Endothelial cell of umbilical vein (primary cell): ENCODE data around the gene AZI2. TPM values are rescaled to one million over a fixed set of nuclear protein-coding genes. Genes with fewer than 3 reads are reported as not detected.

Experiments used
- BruUV-seq: library from RNA; stranded (reverse); fragments of 400-500 nt; replicated peaks from 2 replicates; lab custom pipeline; 2021; lab: Mats Ljungman, UMichigan
- CTCF ChIA-PET: fragments of 300-600, 350-600 bp; sonication (Branson Sonifier 250); formaldehyde crosslinking; loops from one replicate; lab custom pipeline; 2021; ENCODE audit warnings: antibody characterized with exemption, inconsistent platforms; lab: Charles Lee
- POLR2A ChIA-PET: fragments of 300-600, 350-600 bp; sonication (Branson Sonifier 250); formaldehyde crosslinking; loops from one replicate; lab custom pipeline; 2021; ENCODE audit warnings: antibody characterized with exemption, inconsistent platforms; lab: Charles Lee
- DNase-seq: peaks from one replicate; pipeline ENCODE4 v3.0.0-alpha.2; 2011; ENCODE audit warnings: low read depth, low spot score
- FAIRE-seq: peaks from 2 replicates; lab custom pipeline; 2011; peaks lifted over from hg19 to GRCh38; lab: Jason Lieb, UNC
- H2AFZ ChIP-seq: 2 replicates; pipeline ENCODE4 v1.6.0; 2012; ENCODE audit warnings: low read depth, low read length, control low read depth, inconsistent platforms
- H3K27ac ChIP-seq: 2 replicates; pipeline ENCODE4 v1.5.1; 2011; ENCODE audit warnings: low read depth, mild to moderate bottlenecking, control low read depth, low read length, moderate library complexity; ENCODE audit not compliant: insufficient read depth
- H3K27me3 ChIP-seq, 2 experiments: 2 replicates each; pipeline versions ENCODE4 v1.6.0 to v1.6.1; 2011; ENCODE audit warnings: low read length in 2 of 2, mixed read lengths in 1 of 2; ENCODE audit not compliant: control insufficient read depth in 2 of 2, insufficient read depth in 2 of 2
- H3K36me3 ChIP-seq, 2 experiments: 2 replicates in 1 of 2; 3 replicates in 1 of 2; pipeline ENCODE4 v1.5.1; 2011; ENCODE audit warnings: low read length in 2 of 2, mild to moderate bottlenecking in 1 of 2, moderate library complexity in 1 of 2; ENCODE audit not compliant: control insufficient read depth in 2 of 2, insufficient read depth in 2 of 2; ENCODE audit errors: extremely low read depth in 1 of 2
- H3K4me1 ChIP-seq: 3 replicates; pipeline ENCODE4 v1.5.1; 2011; ENCODE audit warnings: mild to moderate bottlenecking, low read length; ENCODE audit not compliant: control insufficient read depth, insufficient read depth; ENCODE audit errors: extremely low read depth
- H3K4me2 ChIP-seq: 2 replicates; pipeline ENCODE4 v1.6.1; 2011; ENCODE audit warnings: low read length, control low read depth, mixed read lengths; ENCODE audit not compliant: insufficient read depth
- H3K4me3 ChIP-seq, 3 experiments: fragments of 200-600 bp in 1 of 3; sonication (generic), shearing (Covaris generic) in 1 of 3; replicated peaks in 1 of 3; 2 replicates each; pipeline ENCODE4 v1.5.1; 2011 to 2016; ENCODE audit warnings: control low read depth in 3 of 3, low read length in 3 of 3, mild to moderate bottlenecking in 2 of 3, inconsistent platforms in 1 of 3, low read depth in 1 of 3, moderate library complexity in 1 of 3; ENCODE audit not compliant: insufficient read depth in 1 of 3
- H3K79me2 ChIP-seq: 2 replicates; pipeline ENCODE4 v1.6.0; 2012; ENCODE audit warnings: low read length, inconsistent platforms; ENCODE audit not compliant: control insufficient read depth, insufficient read depth
- H3K9ac ChIP-seq: replicated peaks from 2 replicates; pipeline ENCODE3; 2011; ENCODE audit warnings: low read length, control low read depth; ENCODE audit not compliant: insufficient read depth; ENCODE audit errors: extremely low read depth
- H3K9me1 ChIP-seq: replicated peaks from 3 replicates; pipeline ENCODE4 v1.6.0; 2011; ENCODE audit warnings: mild to moderate bottlenecking, low read length; ENCODE audit not compliant: control insufficient read depth, insufficient read depth; ENCODE audit errors: extremely low read depth
- H3K9me3 ChIP-seq: replicated peaks from 2 replicates; pipeline ENCODE4 v1.5.1; 2012; ENCODE audit warnings: low read length, inconsistent platforms; ENCODE audit not compliant: control insufficient read depth, insufficient read depth
- H4K20me1 ChIP-seq: replicated peaks from 2 replicates; pipeline ENCODE3; 2011; ENCODE audit warnings: mild to moderate bottlenecking, low read length; ENCODE audit not compliant: control insufficient read depth, insufficient read depth; ENCODE audit errors: extremely low read depth
- CTCF ChIP-seq, 2 donors: IDR thresholded peaks; 1 replicate in 1 of 2; 2 replicates in 1 of 2; pipeline ENCODE4 v1.5.1; 2011; ENCODE audit warnings: low read length in 2 of 2, mild to moderate bottlenecking in 2 of 2, moderate library complexity in 2 of 2, control low read depth in 1 of 2, inconsistent platforms in 1 of 2, low read depth in 1 of 2; ENCODE audit not compliant: insufficient read depth in 1 of 2; ENCODE audit errors: extremely low read depth in 1 of 2
- EZH2 ChIP-seq: IDR thresholded peaks from 2 replicates; pipeline ENCODE4 v1.6.1; 2012; ENCODE audit warnings: borderline replicate concordance, low read depth, mild to moderate bottlenecking, moderate library complexity, low read length, inconsistent platforms; ENCODE audit not compliant: severe bottlenecking
- FOS ChIP-seq: IDR thresholded peaks from 2 replicates; pipeline ENCODE4 v1.6.1; 2011; ENCODE audit warnings: mild to moderate bottlenecking, low read length, moderate library complexity, borderline replicate concordance; ENCODE audit not compliant: insufficient read depth
- GATA2 ChIP-seq: IDR thresholded peaks from 2 replicates; pipeline ENCODE4 v1.7.0; 2011; ENCODE audit warnings: low read depth, mild to moderate bottlenecking, moderate library complexity, mixed read lengths, low read length; ENCODE audit not compliant: insufficient read length, insufficient read depth
- JUN ChIP-seq: IDR thresholded peaks from 2 replicates; pipeline ENCODE4 v1.6.1; 2011; ENCODE audit warnings: borderline replicate concordance, low read depth; ENCODE audit not compliant: insufficient read length, insufficient read depth
- MAX ChIP-seq: IDR thresholded peaks from 2 replicates; pipeline ENCODE4 v1.6.1; 2011; ENCODE audit not compliant: insufficient read depth, insufficient read length
- MYC ChIP-seq: IDR thresholded peaks from one replicate; pipeline ENCODE4 v1.6.1; 2011; ENCODE audit warnings: mild to moderate bottlenecking, low read depth, low read length
- POLR2A ChIP-seq: IDR thresholded peaks from 2 replicates; pipeline ENCODE4 v1.6.1; 2012; ENCODE audit warnings: low read depth, mild to moderate bottlenecking, control low read depth, low read length
- POLR2AphosphoS5 ChIP-seq: IDR thresholded peaks from 2 replicates; pipeline ENCODE4 v1.6.1; 2012; ENCODE audit warnings: low read depth, mild to moderate bottlenecking, control low read depth, low read length, moderate library complexity; ENCODE audit not compliant: insufficient read depth
- dilution Hi-C: fragments of 300-500 bp; cut with MboI; formaldehyde crosslinking; loops from one replicate; pipeline ENCODE4 v1.15.0; 2019; ENCODE audit warnings: low sequenced_read_pairs; ENCODE audit not compliant: extremely low pct_ligation_motif_present
- intact Hi-C: fragments of 100-400 bp; cut with micrococcal nuclease; formaldehyde crosslinking; loops from one replicate; pipeline ENCODE4 v1.10.0; 2022
- polyA plus RNA-seq, 4 experiments: library from polyadenylated mRNA; depleted of rRNA in 3 of 4; stranded (reverse) in 3 of 4; unstranded in 1 of 4; fragments of >200 nt; gene quantifications; 2 replicates each; pipeline versions ENCODE4 v1.2.1 to v1.2.3, GENCODE V29; 2011 to 2012; ENCODE audit warnings: missing spikeins in 1 of 4
- total RNA-seq: library from RNA; stranded (reverse); gene quantifications from 2 replicates; pipeline ENCODE4 v1.2.3, GENCODE V29; 2021

AZI2 gene
- total and polyA plus RNA-seq, 2 donors (not counting 3 experiments of a cell fraction or from before 2014, with no cell fraction given) = 17.4 to 39.5 TPM

GRCh38 chr3:28301688-28302087 lies 46.9 kb downstream of the AZI2 start:
- no peaks in the 10 kb centered on the region for H3K9me3 ChIP-seq
- no peak overlapping the region for H2AFZ ChIP-seq
- H3K36me3 ChIP-seq = no peaks in the 10 kb centered on the region
- H3K79me2 ChIP-seq = no peaks in the 10 kb centered on the region
- H3K27ac ChIP-seq = no peak overlapping the region
- CTCF ChIA-PET = no interaction called here
- DNase-seq (peak; percentile 25), FAIRE-seq (no peak)
- no peak overlapping the region for H3K4me3 ChIP-seq
- no peaks in the 10 kb centered on the region for H3K9me1 ChIP-seq
- dilution Hi-C loops = no loop called here
- POLR2A ChIA-PET = no interaction called here
- intact Hi-C loops = no loop called here
- no peaks in the 10 kb centered on the region for H3K4me1 ChIP-seq
- no peak overlapping the region for H3K9ac ChIP-seq
- TF ChIP-seq POLR2A (no peak), MYC (no peak), CTCF (IDR thresholded peaks at IDR 0.05; ENCODE audit: extremely low read depth in 1 of 2, insufficient read depth in 1 of 2, low read depth in 1 of 2, low read length in 2 of 2) (no peak), POLR2AphosphoS5 (no peak), JUN (no peak)
- H4K20me1 ChIP-seq = no peaks in the 10 kb centered on the region
- H3K4me2 ChIP-seq = no peak overlapping the region
- BruUV-seq = no TSS peak
- no peaks in the 10 kb centered on the region for H3K27me3 ChIP-seq

- H3K4me3 ChIP-seq = no peak overlapping the region
- H3K9me3 ChIP-seq = no peaks in the 10 kb centered on the region
- H3K9ac ChIP-seq = no peak overlapping the region
- no peak overlapping the region for H3K4me2 ChIP-seq
- H3K79me2 ChIP-seq = no peaks in the 10 kb centered on the region
- POLR2A ChIA-PET = no interaction called here
- no peaks in the 10 kb centered on the region for H4K20me1 ChIP-seq
- no peak overlapping the region for H3K27ac ChIP-seq
- no peak for TF ChIP-seq EZH2
- TF ChIP-seq MAX = no peak
- no peak for TF ChIP-seq FOS
- TF ChIP-seq GATA2 = no peak
- dilution Hi-C loops = no loop called here
- no peak overlapping the region for H2AFZ ChIP-seq
- DNase-seq = no peak
- no TSS peak for BruUV-seq
- no peaks in the 10 kb centered on the region for H3K36me3 ChIP-seq
- CTCF ChIA-PET = no interaction called here
- no peaks in the 10 kb centered on the region for H3K4me1 ChIP-seq
- no peaks in the 10 kb centered on the region for H3K27me3 ChIP-seq
- no peaks in the 10 kb centered on the region for H3K9me1 ChIP-seq
- no peak for FAIRE-seq
- intact Hi-C loops = no loop called here
Observed at GRCh38 chr3:28300345-28300962, 48.2 kb downstream of the AZI2 start.
